ENCODE results near the gene USP12.

DNA sequence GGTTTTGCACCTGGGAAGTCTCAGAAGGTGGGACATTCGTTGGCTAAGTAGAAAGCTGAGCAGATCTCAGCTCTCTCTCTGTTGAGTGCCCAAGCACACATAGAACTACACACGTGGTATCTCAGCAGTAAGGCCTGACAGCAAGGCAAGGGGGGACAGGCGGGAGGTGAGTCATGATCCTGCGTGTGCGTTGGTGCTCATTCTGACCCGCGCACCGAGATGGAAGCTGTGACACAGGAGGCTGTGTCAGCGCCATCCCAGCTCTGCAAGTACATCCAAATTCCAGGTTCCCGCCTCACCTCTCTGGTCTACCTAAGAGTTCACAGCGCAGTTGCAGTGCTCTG is 135.7 kb downstream of the USP12 start:
- TF ChIP-seq, protein P1, sequence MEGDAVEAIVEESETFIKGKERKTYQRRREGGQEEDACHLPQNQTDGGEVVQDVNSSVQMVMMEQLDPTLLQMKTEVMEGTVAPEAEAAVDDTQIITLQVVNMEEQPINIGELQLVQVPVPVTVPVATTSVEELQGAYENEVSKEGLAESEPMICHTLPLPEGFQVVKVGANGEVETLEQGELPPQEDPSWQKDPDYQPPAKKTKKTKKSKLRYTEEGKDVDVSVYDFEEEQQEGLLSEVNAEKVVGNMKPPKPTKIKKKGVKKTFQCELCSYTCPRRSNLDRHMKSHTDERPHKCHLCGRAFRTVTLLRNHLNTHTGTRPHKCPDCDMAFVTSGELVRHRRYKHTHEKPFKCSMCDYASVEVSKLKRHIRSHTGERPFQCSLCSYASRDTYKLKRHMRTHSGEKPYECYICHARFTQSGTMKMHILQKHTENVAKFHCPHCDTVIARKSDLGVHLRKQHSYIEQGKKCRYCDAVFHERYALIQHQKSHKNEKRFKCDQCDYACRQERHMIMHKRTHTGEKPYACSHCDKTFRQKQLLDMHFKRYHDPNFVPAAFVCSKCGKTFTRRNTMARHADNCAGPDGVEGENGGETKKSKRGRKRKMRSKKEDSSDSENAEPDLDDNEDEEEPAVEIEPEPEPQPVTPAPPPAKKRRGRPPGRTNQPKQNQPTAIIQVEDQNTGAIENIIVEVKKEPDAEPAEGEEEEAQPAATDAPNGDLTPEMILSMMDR (conservative IDR thresholded peaks at IDR 0.05; ENCODE audit: low read length) = no peak
- no peak for TF ChIP-seq EZH2phosphoT487 (IDR thresholded peaks at IDR 0.05; ENCODE audit: borderline replicate concordance)

Measured in Loucy (cell line).